ENCODE measurements around the gene RNF225. TPM values are rescaled to one million over a fixed set of nuclear protein-coding genes. Genes with fewer than 3 reads are reported as not detected.

The RNF225 gene
- polyA plus RNA-seq, 1 of the 3 experiments (the other 2 are of a cell fraction) = 0.13 TPM

DNA sequence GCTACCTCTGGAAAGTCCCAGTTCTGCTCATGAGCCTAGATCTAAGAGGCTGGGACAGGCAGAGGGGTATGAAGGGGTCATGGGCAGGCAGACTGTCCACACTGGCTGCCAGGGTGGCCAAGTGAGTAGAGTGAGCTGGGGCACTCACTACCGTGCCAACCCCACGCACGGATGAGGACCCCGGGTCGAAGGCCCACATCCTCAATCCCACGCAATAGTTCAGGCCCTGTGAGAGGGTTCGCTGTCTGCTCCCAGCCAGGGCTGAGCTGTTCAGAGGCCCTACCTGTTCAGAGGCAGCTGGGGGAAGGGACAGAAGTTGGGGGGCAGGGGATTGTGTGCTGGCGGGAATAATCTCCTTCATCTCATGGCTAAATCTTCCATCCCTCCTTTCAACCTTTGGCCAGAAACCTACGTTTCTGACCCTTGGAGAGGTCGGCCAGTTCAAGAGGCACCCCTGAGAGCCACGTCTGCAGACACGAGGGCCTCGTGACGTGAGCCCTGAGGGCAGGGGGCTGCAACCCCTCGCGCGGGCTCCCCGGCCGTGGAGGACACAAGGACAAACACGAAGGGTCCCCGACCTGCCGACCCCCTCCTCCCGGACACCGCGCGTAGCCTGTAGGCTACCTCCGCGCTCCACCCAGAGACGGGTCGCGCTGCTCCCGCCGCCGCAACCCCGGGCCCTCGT lies 9.4 kb upstream of the RNF225 start:
- POLR2A ChIA-PET = interaction anchor here (2.1 kb wide), 1 partner anchor 23 kb away, joined by 6 read pairs; the partner anchor contains the start of gene ZNF497
- peaks cover 68% of the 10 kb centered on the region for H3K79me2 ChIP-seq (ENCODE audit: insufficient read depth)
- CTCF ChIA-PET = no interaction called here

DNA sequence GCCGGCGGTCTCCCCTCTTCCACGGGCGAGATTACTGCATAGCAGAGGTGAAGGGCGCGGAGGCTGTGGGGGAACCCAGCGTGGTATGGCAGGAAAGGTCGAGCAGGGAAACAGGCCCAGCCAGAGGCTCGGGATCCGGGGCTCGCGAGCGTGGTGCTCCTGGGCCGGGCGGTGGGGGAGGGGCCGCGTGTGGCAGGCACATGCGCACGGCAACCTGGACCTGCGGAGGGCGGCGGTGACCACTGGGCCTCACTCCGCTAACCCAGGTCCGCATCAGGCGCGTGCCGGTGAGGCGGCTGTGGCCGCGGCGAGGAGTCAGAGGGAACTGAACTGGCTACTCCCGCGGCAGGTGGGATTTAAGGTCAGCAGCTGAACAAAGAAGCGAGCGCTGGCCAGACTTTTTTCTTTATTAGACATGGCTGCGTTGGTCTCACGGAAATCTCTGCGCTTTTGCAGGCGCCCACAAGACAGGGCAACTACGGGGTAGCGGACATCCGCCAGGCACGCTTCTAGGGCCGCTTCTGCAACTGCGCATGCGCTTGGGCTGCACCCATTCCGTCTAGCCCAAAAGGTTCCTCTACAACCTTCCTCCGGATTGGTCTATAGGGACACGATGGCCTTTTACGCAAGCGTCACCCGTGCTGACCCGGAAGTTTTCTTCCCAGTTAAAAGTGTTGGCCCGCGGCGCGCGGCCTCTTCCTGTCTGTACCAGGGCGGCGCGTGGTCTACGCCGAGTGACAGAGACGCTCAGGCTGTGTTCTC lies 8.7 kb upstream of the RNF225 start, which contains the start of gene RPS5:
Gene RPS5 (plus strand): TSS at position 694 of the 762 bp plus-strand sequence. CDS start 869 bp downstream, outside the sequence.
- POLR2A ChIA-PET = interaction anchor here (1.3 to 2.1 kb wide), 3 partner anchors 24 to 133 kb away, joined by 3 to 6 read pairs (median 4); partner anchors contain the start of genes ZBTB45 and ZNF497
- TF ChIP-seq ELF1 (IDR thresholded peaks at IDR 0.05) (peak; percentile 89), FOXM1 (IDR thresholded peaks at IDR 0.05; ENCODE audit: low read depth) (no peak), USF1 (IDR thresholded peaks at IDR 0.05; ENCODE audit: borderline replicate concordance, low read depth) (no peak; the same call in 1 of the 2 replicates), RCOR1 (IDR thresholded peaks at IDR 0.05; ENCODE audit: low read length) (no peak), ZBTB33 (IDR thresholded peaks at IDR 0.05; ENCODE audit: borderline replicate concordance, low read depth) (0 out of 2 replicates have a peak, but pooled peaks have one; percentile 57), CHD2 (IDR thresholded peaks at IDR 0.05; ENCODE audit: low read length, partially characterized antibody) (peak; percentile 90), TCF12 (IDR thresholded peaks at IDR 0.05) (peak; percentile 39; the same call in 1 of the 2 replicates), MXI1 (IDR thresholded peaks at IDR 0.05; ENCODE audit: low read depth, low read length) (peak; percentile 97), SIN3A (IDR thresholded peaks at IDR 0.05; ENCODE audit: borderline replicate concordance, low read depth, low read length) (peak; percentile 98), TAF1 (IDR thresholded peaks at IDR 0.05; ENCODE audit: borderline replicate concordance, low read depth, low read length) (peak; percentile 94), POLR2AphosphoS5 (IDR thresholded peaks at IDR 0.05; ENCODE audit: low read depth, low read length) (peak; percentile 98), FOXJ3 (CRISPR knock-in tag; IDR thresholded peaks at IDR 0.05) (no peak), FOSL2 (IDR thresholded peaks at IDR 0.05; ENCODE audit: borderline replicate concordance, low read depth) (no peak)
- TF ChIP-seq, protein P1, sequence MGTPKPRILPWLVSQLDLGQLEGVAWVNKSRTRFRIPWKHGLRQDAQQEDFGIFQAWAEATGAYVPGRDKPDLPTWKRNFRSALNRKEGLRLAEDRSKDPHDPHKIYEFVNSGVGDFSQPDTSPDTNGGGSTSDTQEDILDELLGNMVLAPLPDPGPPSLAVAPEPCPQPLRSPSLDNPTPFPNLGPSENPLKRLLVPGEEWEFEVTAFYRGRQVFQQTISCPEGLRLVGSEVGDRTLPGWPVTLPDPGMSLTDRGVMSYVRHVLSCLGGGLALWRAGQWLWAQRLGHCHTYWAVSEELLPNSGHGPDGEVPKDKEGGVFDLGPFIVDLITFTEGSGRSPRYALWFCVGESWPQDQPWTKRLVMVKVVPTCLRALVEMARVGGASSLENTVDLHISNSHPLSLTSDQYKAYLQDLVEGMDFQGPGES (IDR thresholded peaks at IDR 0.05; ENCODE audit: low read depth, low read length) = peak; percentile 39
- TF ChIP-seq, protein P2, sequence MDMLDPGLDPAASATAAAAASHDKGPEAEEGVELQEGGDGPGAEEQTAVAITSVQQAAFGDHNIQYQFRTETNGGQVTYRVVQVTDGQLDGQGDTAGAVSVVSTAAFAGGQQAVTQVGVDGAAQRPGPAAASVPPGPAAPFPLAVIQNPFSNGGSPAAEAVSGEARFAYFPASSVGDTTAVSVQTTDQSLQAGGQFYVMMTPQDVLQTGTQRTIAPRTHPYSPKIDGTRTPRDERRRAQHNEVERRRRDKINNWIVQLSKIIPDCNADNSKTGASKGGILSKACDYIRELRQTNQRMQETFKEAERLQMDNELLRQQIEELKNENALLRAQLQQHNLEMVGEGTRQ (IDR thresholded peaks at IDR 0.05; ENCODE audit: borderline replicate concordance, low read depth, low read length) = no peak

More for the DNA sequence above, 9.4 kb upstream of the RNF225 start:
- Histone ChIP-seq H3K4me2 (peak overlapping the region; percentile 85), H3K9ac (peak overlapping the region; percentile 91), H3K4me3 (ENCODE audit: low read depth in 2 of 2, low read length in 1 of 2) (peak overlapping the region; percentile 87 to 92), H4K20me1 (ENCODE audit: insufficient read depth) (peaks cover 24% of the 10 kb centered on the region), H3K4me1 (ENCODE audit: control insufficient read depth in 1 of 2, insufficient read depth in 2 of 2, low read depth in 1 of 2, low read length in 1 of 2) (peaks cover 21 to 31% of the 10 kb centered on the region in 2 experiments; a peak in 3 of 4 replicates), H3F3A (replicated peaks; ENCODE audit: insufficient read depth) (peaks cover 7% of the 10 kb centered on the region), H3K36me3 (replicated peaks in 1 of 2; ENCODE audit: control insufficient read depth in 1 of 2, insufficient read depth in 2 of 2, low read length in 1 of 2) (peaks cover 20 to 28% of the 10 kb centered on the region in 2 experiments), H3K27me3 (ENCODE audit: insufficient read depth) (no peaks in the 10 kb centered on the region), H3K9me3 (no peaks in the 10 kb centered on the region), H3K27ac (ENCODE audit: low read depth in 2 of 2, low read length in 1 of 2) (peak overlapping the region; percentile 95 to 99), H3K9me2 (no peaks in the 10 kb centered on the region), H2AFZ (ENCODE audit: low read depth) (no peak overlapping the region)
- TF ChIP-seq PBX3 (IDR thresholded peaks at IDR 0.05) = no peak
- no peak for TF ChIP-seq RAD21 (IDR thresholded peaks at IDR 0.05; ENCODE audit: low read length)
- no peak for DNase-seq
- WGBS (ENCODE audit: low lambda C conversion rate) = 14% methylated on average over 21 of the region's 36 CpGs

More for the DNA sequence above, 8.7 kb upstream of the RNF225 start, which contains the start of gene RPS5:
- H3K79me2 ChIP-seq (ENCODE audit: insufficient read depth) = peaks cover 70% of the 10 kb centered on the region
- H3K9me2 ChIP-seq = no peaks in the 10 kb centered on the region
- peaks cover 20 to 36% of the 10 kb centered on the region in 2 experiments for H3K36me3 ChIP-seq (replicated peaks in 1 of 2; ENCODE audit: control insufficient read depth in 1 of 2, insufficient read depth in 2 of 2, low read length in 1 of 2)
- CTCF ChIA-PET = interaction anchor here (0.8 kb wide), 1 partner anchor 60 kb away, joined by 3 read pairs; the partner anchor contains the start of gene ZSCAN22
- WGBS (ENCODE audit: low lambda C conversion rate) = 0% methylated on average over 29 of the region's 64 CpGs
- H3K4me2 ChIP-seq = peak within 1 kb of the TSS; percentile 85
- H3K9me3 ChIP-seq = no peaks in the 10 kb centered on the region
- H2AFZ ChIP-seq (ENCODE audit: low read depth) = peak within 1 kb of the TSS; percentile 66; the same call in 1 of the 2 replicates
- peaks cover 12% of the 10 kb centered on the region for H3F3A ChIP-seq (replicated peaks; ENCODE audit: insufficient read depth)
- H3K27me3 ChIP-seq (ENCODE audit: insufficient read depth) = no peaks in the 10 kb centered on the region
- peak within 1 kb of the TSS; percentile 87 to 92 for H3K4me3 ChIP-seq (ENCODE audit: low read depth in 2 of 2, low read length in 1 of 2)
- H3K9ac ChIP-seq = peak within 1 kb of the TSS; percentile 91
- peak; percentile 98 for DNase-seq
- peaks cover 31% of the 10 kb centered on the region for H4K20me1 ChIP-seq (ENCODE audit: insufficient read depth)
- H3K27ac ChIP-seq (ENCODE audit: low read depth in 2 of 2, low read length in 1 of 2) = peak within 1 kb of the TSS; percentile 95 to 99
- peaks cover 21 to 30% of the 10 kb centered on the region in 2 experiments; a peak in 3 of 4 replicates for H3K4me1 ChIP-seq (ENCODE audit: control insufficient read depth in 1 of 2, insufficient read depth in 2 of 2, low read depth in 1 of 2, low read length in 1 of 2)

All from SK-N-SH (cell line).